ENCODE results near the gene RNF183.

GRCh38 chr9:113274474-113275156, 28.6 kb downstream of the RNF183 start:
- TF ChIP-seq HDGF (IDR thresholded peaks at IDR 0.05) (no peak), MEIS2 (IDR thresholded peaks at IDR 0.05; ENCODE audit: partially characterized antibody) (peak; percentile 11), TEAD2 (tag; IDR thresholded peaks at IDR 0.05) (no peak), JUND (IDR thresholded peaks at IDR 0.05; ENCODE audit: borderline replicate concordance, low read depth, low read length) (no peak; the same call in 1 of the 2 replicates), JUND (tag; IDR thresholded peaks at IDR 0.05; ENCODE audit: borderline replicate concordance, low read depth, low read length) (no peak), CEBPG (CRISPR knock-in tag; IDR thresholded peaks at IDR 0.05) (no peak), CEBPG (tag; conservative IDR thresholded peaks at IDR 0.05 in 1 of 2, IDR thresholded peaks at IDR 0.05 in 1 of 2) (no peak), EZH2 (IDR thresholded peaks at IDR 0.05; ENCODE audit: borderline replicate concordance, low read depth, low read length) (no peak), ZNF384 (IDR thresholded peaks at IDR 0.05; ENCODE audit: low read depth, low read length) (peak; percentile 64), REST (IDR thresholded peaks at IDR 0.05; ENCODE audit: borderline replicate concordance) (peak; percentile 56), REST (CRISPR knock-in tag; IDR thresholded peaks at IDR 0.05; ENCODE audit: low read depth) (no peak)
